ENCODE results near the gene DHRSX. TPM values are rescaled to one million over a fixed set of nuclear protein-coding genes. Genes with fewer than 3 reads are reported as not detected.

The DHRSX gene
- total RNA-seq, 6 donors from 2014 or later = 18.2 to 34.8 (median 21.2) TPM

DNA sequence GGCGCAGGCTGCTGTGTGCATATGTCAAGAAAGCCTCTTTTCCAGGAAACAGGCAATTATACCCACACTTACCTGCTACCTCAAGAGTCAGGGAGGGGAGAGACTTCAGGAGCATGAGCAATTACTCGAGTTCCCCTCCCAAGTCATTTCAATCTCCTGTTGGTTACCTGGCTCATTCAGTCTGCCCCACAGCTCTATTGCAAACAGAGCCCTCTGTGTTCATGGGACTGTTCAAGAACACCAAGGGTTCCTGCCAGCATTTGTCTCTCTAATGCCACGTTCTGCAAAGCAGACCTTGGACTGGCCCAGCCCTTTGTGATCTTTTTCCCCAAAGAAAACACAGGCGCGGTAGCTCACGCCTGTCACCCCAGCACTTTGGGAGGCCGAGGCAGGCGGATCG lies 274.6 kb downstream of the DHRSX start:
- no peak overlapping the region for H3K4me3 ChIP-seq
- peaks cover 0 to 3% (median 0%) of the 10 kb centered on the region in 4 donors for H3K4me1 ChIP-seq
- H3K27ac ChIP-seq = no peak overlapping the region
- ATAC-seq (ENCODE audit: low FRiP score in 2 of 2) = no peak
- peaks cover 0 to 13% (median 5%) of the 10 kb centered on the region in 4 donors for H3K36me3 ChIP-seq
- H3K27me3 ChIP-seq = no peaks in the 10 kb centered on the region
- peaks cover 0 to 12% (median 0%) of the 10 kb centered on the region in 4 donors for H3K9me3 ChIP-seq
- peak in 1 of 2 donors; percentile 45 for DNase-seq
- TF ChIP-seq CTCF (IDR thresholded peaks at IDR 0.05) = no peak
- no peak for TF ChIP-seq POLR2AphosphoS5 (IDR thresholded peaks at IDR 0.05)
- TF ChIP-seq EP300 (IDR thresholded peaks at IDR 0.05) = no peak
- TF ChIP-seq POLR2A (IDR thresholded peaks at IDR 0.05) = no peak
- WGBS, 2 donors = 66 to 75% methylated on average over 6 to 9 of the region's 9 CpGs

DNA sequence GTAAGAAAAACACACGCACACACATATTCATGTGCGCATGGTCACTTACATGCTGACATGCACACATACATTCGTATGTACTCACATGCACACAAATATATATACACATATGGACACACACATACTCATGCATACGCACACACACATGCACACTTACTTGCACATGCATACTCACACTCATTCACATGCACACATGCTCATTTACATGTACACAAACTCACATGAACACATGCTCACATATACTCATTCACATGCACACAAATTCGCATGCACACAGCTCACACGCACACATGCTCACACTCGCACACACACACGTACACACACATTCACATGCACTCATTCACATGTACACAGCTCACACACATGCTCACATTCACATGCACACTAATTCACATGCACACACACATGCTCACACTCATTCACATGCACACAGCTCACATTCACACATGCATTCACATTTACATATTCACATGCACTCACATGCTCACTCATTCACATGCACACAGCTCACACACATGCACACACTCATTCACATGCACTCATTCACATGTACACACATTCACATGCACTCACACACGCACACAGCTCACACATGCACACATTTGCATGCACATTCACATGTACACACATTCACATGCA lies 276.1 kb downstream of the DHRSX start:
- H3K4me3 ChIP-seq = no peak overlapping the region
- H3K27me3 ChIP-seq = no peaks in the 10 kb centered on the region
- WGBS, 2 donors = 92 to 94% methylated on average over 9 of the region's 9 CpGs
- ATAC-seq (ENCODE audit: low FRiP score in 2 of 2) (no peak), DNase-seq (no peak)
- peaks cover 0 to 22% (median 16%) of the 10 kb centered on the region in 4 donors for H3K36me3 ChIP-seq
- no peak for TF ChIP-seq EP300 (IDR thresholded peaks at IDR 0.05)
- no peak for TF ChIP-seq POLR2AphosphoS5 (IDR thresholded peaks at IDR 0.05)
- TF ChIP-seq POLR2A (IDR thresholded peaks at IDR 0.05) = no peak
- TF ChIP-seq CTCF (IDR thresholded peaks at IDR 0.05) = no peak
- H3K27ac ChIP-seq = no peak overlapping the region
- H3K9me3 ChIP-seq = peaks cover 0 to 20% (median 4%) of the 10 kb centered on the region in 4 donors
- peaks cover 0 to 3% (median 0%) of the 10 kb centered on the region in 4 donors for H3K4me1 ChIP-seq

DNA sequence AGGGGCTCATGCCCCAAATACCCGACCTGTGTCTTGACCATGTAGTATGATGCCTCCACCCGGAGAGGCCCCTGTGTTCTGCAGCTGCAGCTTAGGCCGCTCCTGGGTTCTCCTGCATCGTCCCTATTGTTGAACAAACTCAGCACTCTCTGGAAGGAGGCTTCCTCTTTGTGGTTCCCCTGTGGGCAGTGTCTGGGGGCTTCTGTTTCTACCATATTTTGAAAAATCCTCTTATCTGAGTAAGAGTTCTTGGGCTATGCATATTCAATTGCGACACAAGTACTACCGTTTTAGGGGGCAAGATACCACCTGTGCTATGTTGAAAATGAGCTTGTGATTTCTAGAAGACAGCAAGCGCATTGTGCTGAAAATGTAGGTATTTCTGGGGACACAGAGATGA lies 276.6 kb downstream of the DHRSX start:
- 70 to 73% methylated on average over 7 of the region's 7 CpGs for WGBS, 2 donors
- no peak overlapping the region for H3K4me3 ChIP-seq
- no peak overlapping the region for H3K27ac ChIP-seq
- H3K27me3 ChIP-seq = no peaks in the 10 kb centered on the region
- H3K36me3 ChIP-seq = peaks cover 0 to 24% (median 17%) of the 10 kb centered on the region in 4 donors
- peaks cover 1 to 25% (median 10%) of the 10 kb centered on the region in 4 donors for H3K9me3 ChIP-seq
- H3K4me1 ChIP-seq = peaks cover 0 to 3% (median 0%) of the 10 kb centered on the region in 4 donors
- TF ChIP-seq POLR2A (IDR thresholded peaks at IDR 0.05) (no peak), EP300 (IDR thresholded peaks at IDR 0.05) (no peak), POLR2AphosphoS5 (IDR thresholded peaks at IDR 0.05) (no peak), CTCF (IDR thresholded peaks at IDR 0.05) (no peak)
- no peak for ATAC-seq (ENCODE audit: low FRiP score in 2 of 2)
- DNase-seq = no peak

- ATAC-seq (ENCODE audit: low FRiP score in 2 of 2) = no peak
- 90 to 93% methylated on average over 12 of the region's 12 CpGs for WGBS, 2 donors
- peaks cover 8 to 49% (median 19%) of the 10 kb centered on the region in 4 donors for H3K9me3 ChIP-seq
- no peak overlapping the region for H3K27ac ChIP-seq
- no peak for DNase-seq
- peaks cover 0 to 24% (median 17%) of the 10 kb centered on the region in 4 donors for H3K36me3 ChIP-seq
- peaks cover 0 to 2% (median 0%) of the 10 kb centered on the region in 4 donors for H3K4me1 ChIP-seq
- no peak overlapping the region for H3K4me3 ChIP-seq
- no peaks in the 10 kb centered on the region for H3K27me3 ChIP-seq
- TF ChIP-seq EP300 (IDR thresholded peaks at IDR 0.05) (no peak), CTCF (IDR thresholded peaks at IDR 0.05) (no peak), POLR2A (IDR thresholded peaks at IDR 0.05) (no peak), POLR2AphosphoS5 (IDR thresholded peaks at IDR 0.05) (no peak)
These were observed 279.8 kb downstream of the DHRSX start for GRCh38 chrX:2220829-2221567.

All from upper lobe of left lung (tissue), 6 donors.